GM23248 (cell line): Measurements from ENCODE around the gene AKAP9. TPM values are rescaled to one million over a fixed set of nuclear protein-coding genes. Genes with fewer than 3 reads are reported as not detected.

Experiments
- DNase-seq: peaks from one replicate; pipeline ENCODE4 v3.0.0-alpha.2; 2015
- H2AFZ ChIP-seq: fragments of 200-600 bp; sonication (generic); 2 replicates; pipeline ENCODE4 v1.6.1; 2016; ENCODE audit warnings: antibody characterized with exemption
- H3F3A ChIP-seq: fragments of 200-600 bp; sonication (generic); 2 replicates; pipeline ENCODE4 v1.6.1; 2016; ENCODE audit warnings: mild to moderate bottlenecking, antibody characterized with exemption, mixed run types; ENCODE audit not compliant: insufficient read depth
- H3K27ac ChIP-seq: fragments of 200-600 bp; sonication (generic); 2 replicates; pipeline ENCODE4 v1.5.1; 2016; ENCODE audit warnings: mild to moderate bottlenecking
- H3K27me3 ChIP-seq: fragments of 200-600 bp; sonication (generic); replicated peaks from 2 replicates; pipeline ENCODE4 v1.6.1; 2016; ENCODE audit warnings: mild to moderate bottlenecking; ENCODE audit not compliant: insufficient read depth
- H3K36me3 ChIP-seq: fragments of 200-600 bp; sonication (generic); 2 replicates; pipeline ENCODE4 v1.6.1; 2016; ENCODE audit warnings: low read depth, mild to moderate bottlenecking
- H3K4me1 ChIP-seq: fragments of 200-600 bp; sonication (generic); 2 replicates; pipeline ENCODE4 v1.6.1; 2016; ENCODE audit warnings: mild to moderate bottlenecking; ENCODE audit not compliant: insufficient read depth
- H3K4me2 ChIP-seq: fragments of 200-600 bp; sonication (generic); one replicate; pipeline ENCODE4 v1.6.1; 2016; ENCODE audit warnings: mild to moderate bottlenecking; ENCODE audit not compliant: unreplicated experiment
- H3K4me3 ChIP-seq: fragments of 200-600 bp; sonication (generic); 2 replicates; pipeline ENCODE4 v1.5.1; 2016; ENCODE audit warnings: mild to moderate bottlenecking
- H3K79me2 ChIP-seq: fragments of 200-600 bp; sonication (generic); 2 replicates; pipeline ENCODE4 v1.6.1; 2016; ENCODE audit warnings: mild to moderate bottlenecking; ENCODE audit not compliant: insufficient read depth
- H3K9ac ChIP-seq: fragments of 200-600 bp; sonication (generic); 2 replicates; pipeline ENCODE4 v1.6.1; 2016; ENCODE audit warnings: mild to moderate bottlenecking
- H3K9me2 ChIP-seq: fragments of 200-600 bp; sonication (generic); 2 replicates; pipeline ENCODE4 v1.6.1; 2016; ENCODE audit warnings: mixed run types, mild to moderate bottlenecking, moderate library complexity; ENCODE audit not compliant: insufficient read depth
- H3K9me3 ChIP-seq: fragments of 200-600 bp; sonication (generic); one replicate; pipeline ENCODE4 v1.6.1; 2017; ENCODE audit warnings: low read depth
- H4K20me1 ChIP-seq: fragments of 200-600 bp; sonication (generic); 2 replicates; pipeline ENCODE4 v1.6.0; 2016; ENCODE audit not compliant: insufficient read depth
- EZH2 ChIP-seq: fragments of 200-600 bp; sonication (generic); IDR thresholded peaks from 2 replicates; pipeline ENCODE4 v1.6.1; 2018; ENCODE audit warnings: antibody characterized with exemption, mild to moderate bottlenecking; ENCODE audit not compliant: insufficient read depth, poor library complexity, severe bottlenecking
- EZH2phosphoT487 ChIP-seq: fragments of 200-600 bp; sonication (generic); IDR thresholded peaks from 2 replicates; pipeline ENCODE4 v1.6.1; 2018; ENCODE audit warnings: antibody characterized with exemption, moderate library complexity, mild to moderate bottlenecking, low read depth; ENCODE audit not compliant: insufficient read depth
- WGBS, 2 experiments: methylation state at CpG; one replicate each; pipeline ENCODE4 v1.1.6; 2015 to 2017; ENCODE audit warnings: low lambda C conversion rate in 2 of 2, low coverage in 1 of 2; ENCODE audit errors: missing lambda C conversion rate in 2 of 2; 5-methylcytosine and 5-hydroxymethylcytosine counted together
- in situ Hi-C: fragments of 300-500 bp; cut with MboI; formaldehyde crosslinking; loops from 2 replicates; pipeline ENCODE4 v1.15.0; 2020
- polyA plus RNA-seq: library from polyadenylated mRNA; unstranded; fragments of >200 nt; fragmentation: Nextera tagmentation; extraction: Ambion mirVana; gene quantifications from 2 replicates; pipeline ENCODE4 v1.2.1, GENCODE V29; 2016
- total RNA-seq: library from RNA; depleted of rRNA; stranded (reverse); fragments of >200 nt; shearing (Covaris generic); gene quantifications from 2 replicates; pipeline ENCODE4 v1.2.3, GENCODE V29; 2014

Gene AKAP9
- total and polyA plus RNA-seq, 2 experiments from 2014 or later, result 24.1 to 38.8 TPM

- H2AFZ ChIP-seq, result no peak overlapping the region
- no peak overlapping the region for H3K4me3 ChIP-seq
- H3K27me3 ChIP-seq, result no peaks in the 10 kb centered on the region
- H3K27ac ChIP-seq, result no peak overlapping the region
- H3K4me1 ChIP-seq, result no peaks in the 10 kb centered on the region
- H3F3A ChIP-seq, result no peaks in the 10 kb centered on the region
- peak; percentile 32 for DNase-seq
- TF ChIP-seq EZH2 (no peak), EZH2phosphoT487 (no peak)
- in situ Hi-C loops, result no loop called here
- no peaks in the 10 kb centered on the region for H3K9me2 ChIP-seq
- H3K9me3 ChIP-seq, result no peaks in the 10 kb centered on the region
- H3K36me3 ChIP-seq, result peaks cover 21% of the 10 kb centered on the region; the same call in 1 of the 2 replicates
- no peak overlapping the region for H3K9ac ChIP-seq
- no peak overlapping the region for H3K4me2 ChIP-seq
- 97% methylated on average over 2 of the region's 2 CpGs for WGBS, 2 experiments
- H4K20me1 ChIP-seq, result no peaks in the 10 kb centered on the region
- H3K79me2 ChIP-seq, result no peaks in the 10 kb centered on the region; the same call in 1 of the 2 replicates
These were observed 93.5 kb downstream of the AKAP9 start for GRCh38 chr7:92034116-92034515.

- 92 to 100% methylated on average over 1 of the region's 1 CpG for WGBS, 2 experiments
These were observed 94.9 kb downstream of the AKAP9 start for GRCh38 chr7:92035576-92035975.

DNA sequence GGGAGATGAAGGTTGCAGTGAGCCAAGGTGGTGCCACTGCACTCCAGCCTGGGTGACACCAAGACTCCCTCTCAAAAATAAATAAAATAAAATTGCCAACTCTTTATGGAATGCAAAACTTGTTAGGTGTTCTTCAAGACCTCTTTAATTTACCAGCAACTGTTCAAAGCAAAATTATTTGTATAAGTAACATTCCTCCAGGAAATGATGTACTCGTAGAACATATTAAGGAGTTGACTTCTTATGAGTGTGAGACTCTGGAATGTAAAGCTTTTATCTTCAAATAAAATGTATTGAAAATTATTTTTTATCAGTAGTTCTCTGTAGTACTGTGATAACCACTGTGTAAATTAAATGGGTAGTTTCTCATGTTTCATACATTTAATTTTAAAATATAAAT, 99.2 kb downstream of the AKAP9 start:
- Histone ChIP-seq H2AFZ (no peak overlapping the region), H3K9me2 (no peaks in the 10 kb centered on the region), H3K4me2 (no peak overlapping the region), H3K9me3 (no peaks in the 10 kb centered on the region), H3K79me2 (no peaks in the 10 kb centered on the region), H3K4me1 (no peaks in the 10 kb centered on the region), H3K36me3 (peaks cover 46% of the 10 kb centered on the region), H3K27ac (no peak overlapping the region), H4K20me1 (no peaks in the 10 kb centered on the region), H3K9ac (no peak overlapping the region), H3K4me3 (no peak overlapping the region), H3K27me3 (no peaks in the 10 kb centered on the region), H3F3A (no peaks in the 10 kb centered on the region)
- 93 to 100% methylated on average over 1 of the region's 1 CpG for WGBS, 2 experiments
- in situ Hi-C loops, result no loop called here
- no peak for TF ChIP-seq EZH2phosphoT487
- no peak for TF ChIP-seq EZH2
- no peak for DNase-seq

More at GRCh38 chr7:92035576-92035975, 94.9 kb downstream of the AKAP9 start:
- no peak overlapping the region for H3K4me3 ChIP-seq
- no peaks in the 10 kb centered on the region for H3K9me3 ChIP-seq
- H3K9ac ChIP-seq, result no peak overlapping the region
- no peaks in the 10 kb centered on the region for H3K79me2 ChIP-seq
- H3K27ac ChIP-seq, result no peak overlapping the region
- no peaks in the 10 kb centered on the region for H4K20me1 ChIP-seq
- H3K36me3 ChIP-seq, result peaks cover 27% of the 10 kb centered on the region
- TF ChIP-seq EZH2phosphoT487 (no peak), EZH2 (no peak)
- no peaks in the 10 kb centered on the region for H3K27me3 ChIP-seq
- DNase-seq, result no peak
- H3K9me2 ChIP-seq, result no peaks in the 10 kb centered on the region
- no peaks in the 10 kb centered on the region for H3K4me1 ChIP-seq
- no peaks in the 10 kb centered on the region for H3F3A ChIP-seq
- no peak overlapping the region for H3K4me2 ChIP-seq
- in situ Hi-C loops, result no loop called here
- no peak overlapping the region for H2AFZ ChIP-seq

- no peak overlapping the region for H2AFZ ChIP-seq
- no peak overlapping the region for H3K27ac ChIP-seq
- no peaks in the 10 kb centered on the region for H3K9me3 ChIP-seq
- H3K4me2 ChIP-seq, result no peak overlapping the region
- H3K9me2 ChIP-seq, result no peaks in the 10 kb centered on the region
- in situ Hi-C loops, result no loop called here
- no peak overlapping the region for H3K4me3 ChIP-seq
- DNase-seq, result no peak
- no peaks in the 10 kb centered on the region for H3K4me1 ChIP-seq
- no peaks in the 10 kb centered on the region for H3K79me2 ChIP-seq
- H3K27me3 ChIP-seq, result no peaks in the 10 kb centered on the region
- no peak overlapping the region for H3K9ac ChIP-seq
- H3K36me3 ChIP-seq, result peaks cover 56% of the 10 kb centered on the region
- WGBS, 2 experiments, result 97 to 99% methylated on average over 4 of the region's 4 CpGs
- H4K20me1 ChIP-seq, result no peaks in the 10 kb centered on the region
- H3F3A ChIP-seq, result no peaks in the 10 kb centered on the region
- TF ChIP-seq EZH2 (no peak), EZH2phosphoT487 (no peak)
These were observed 101.5 kb downstream of the AKAP9 start for GRCh38 chr7:92042056-92042737.

DNA sequence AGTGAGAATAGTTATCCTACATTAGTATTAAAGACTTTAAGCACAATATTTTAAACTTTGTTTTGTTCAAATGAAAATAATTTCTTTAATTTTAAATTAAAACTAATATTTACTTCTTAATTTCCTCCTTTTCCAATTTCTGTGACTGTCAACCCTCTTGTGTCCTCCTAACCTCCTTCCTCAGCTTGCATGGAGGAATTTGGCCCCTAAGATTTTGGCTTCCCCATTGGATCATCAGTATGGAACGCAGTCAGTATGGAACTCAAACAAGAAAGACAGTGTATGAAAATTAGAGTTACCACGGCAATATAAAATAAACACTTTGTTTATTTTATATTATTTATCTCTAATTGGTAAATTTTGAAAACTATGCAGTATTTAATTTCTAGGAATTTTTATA, 102.4 kb downstream of the AKAP9 start:
- no peak for TF ChIP-seq EZH2phosphoT487
- no peak for TF ChIP-seq EZH2
- H3K36me3 ChIP-seq, result peaks cover 50% of the 10 kb centered on the region
- no peaks in the 10 kb centered on the region for H3K4me1 ChIP-seq
- no peaks in the 10 kb centered on the region for H3K27me3 ChIP-seq
- 91 to 99% methylated on average over 2 of the region's 2 CpGs for WGBS, 2 experiments
- H2AFZ ChIP-seq, result no peak overlapping the region
- no peaks in the 10 kb centered on the region for H3K9me2 ChIP-seq
- no peaks in the 10 kb centered on the region for H3K79me2 ChIP-seq
- in situ Hi-C loops, result no loop called here
- no peak overlapping the region for H3K9ac ChIP-seq
- H4K20me1 ChIP-seq, result no peaks in the 10 kb centered on the region
- no peak overlapping the region for H3K27ac ChIP-seq
- H3K9me3 ChIP-seq, result no peaks in the 10 kb centered on the region
- no peak overlapping the region for H3K4me2 ChIP-seq
- H3F3A ChIP-seq, result no peaks in the 10 kb centered on the region
- H3K4me3 ChIP-seq, result no peak overlapping the region
- DNase-seq, result no peak
